HG03108 (cell line): ENCODE results near the gene SRPX.

Source experiments
- ATAC-seq: cut with Tn5 transposase; IDR thresholded peaks from one replicate; pipeline ENCODE4 v1.9.1; 2021; ENCODE audit warnings: moderate library complexity; ENCODE audit not compliant: unreplicated experiment

SRPX gene

GRCh38 chrX:38214044-38214443 is 6.6 kb downstream of the SRPX start:
- ATAC-seq = no peak

GRCh38 chrX:38211891-38212635 is 8.6 kb downstream of the SRPX start:
- no peak for ATAC-seq

- ATAC-seq = no peak
Measured at GRCh38 chrX:38206542-38206941, 14.1 kb downstream of the SRPX start.

GRCh38 chrX:38206036-38206435 is 14.6 kb downstream of the SRPX start:
- no peak for ATAC-seq

GRCh38 chrX:38205039-38205438 is 15.6 kb downstream of the SRPX start:
- no peak for ATAC-seq

GRCh38 chrX:38192007-38192810 is 28.5 kb downstream of the SRPX start:
- no peak for ATAC-seq

GRCh38 chrX:38189431-38190250 is 31.0 kb downstream of the SRPX start:
- no peak for ATAC-seq

- ATAC-seq = no peak
Measured at GRCh38 chrX:38183596-38183995, 37.1 kb downstream of the SRPX start.

- no peak for ATAC-seq
Measured at GRCh38 chrX:38181357-38181756, 39.3 kb downstream of the SRPX start.

- no peak for ATAC-seq
Measured at GRCh38 chrX:38178396-38178795, 42.3 kb downstream of the SRPX start.

- no peak for ATAC-seq
Measured at GRCh38 chrX:38175139-38175538, 45.5 kb downstream of the SRPX start.

GRCh38 chrX:38172596-38172995 is 48.1 kb downstream of the SRPX start:
- ATAC-seq = no peak

- ATAC-seq = no peak
Measured at GRCh38 chrX:38170556-38170955, 50.1 kb downstream of the SRPX start.

- no peak for ATAC-seq
Measured at GRCh38 chrX:38166478-38167083, 54.1 kb downstream of the SRPX start.

- no peak for ATAC-seq
Measured at GRCh38 chrX:38165023-38165422, 55.6 kb downstream of the SRPX start.

GRCh38 chrX:38163193-38163592 is 57.5 kb downstream of the SRPX start:
- no peak for ATAC-seq

- ATAC-seq = no peak
Measured at GRCh38 chrX:38156838-38157237, 63.8 kb downstream of the SRPX start.

GRCh38 chrX:38154818-38155217 is 65.9 kb downstream of the SRPX start:
- ATAC-seq = no peak

- ATAC-seq = no peak
Measured at GRCh38 chrX:38154340-38154739, 66.3 kb downstream of the SRPX start.

GRCh38 chrX:38151441-38151840 is 69.2 kb downstream of the SRPX start:
- ATAC-seq = no peak

- ATAC-seq = no peak
Measured at GRCh38 chrX:38150993-38151392, 69.7 kb downstream of the SRPX start.
